Upper lobe of left lung (tissue), 4 donors: Measurements from ENCODE around the gene MBLAC2.

Source experiments
- EP300 ChIP-seq, 4 donors: sonication (generic); formaldehyde crosslinking; IDR thresholded peaks; one replicate each; pipeline ENCODE4 v1.5.1; 2017; ENCODE audit warnings: antibody characterized with exemption in 4 of 4, control low read depth in 2 of 4
- POLR2A ChIP-seq, 4 donors: fragments of 450-650 bp; IDR thresholded peaks; one replicate each; pipeline ENCODE4 v1.5.1; 2016 to 2017; ENCODE audit warnings: antibody characterized with exemption in 4 of 4, mild to moderate bottlenecking in 2 of 4
- TF ChIP-seq, protein P1 (sequence below), 6 experiments: fragments of 450-650 bp in 4 of 6; fragments of 200-600 bp in 2 of 6; sonication (generic) in 2 of 6; IDR thresholded peaks; one replicate each; pipeline ENCODE4 v1.5.1; 2016 to 2019; ENCODE audit warnings: antibody characterized with exemption in 6 of 6

DNA sequence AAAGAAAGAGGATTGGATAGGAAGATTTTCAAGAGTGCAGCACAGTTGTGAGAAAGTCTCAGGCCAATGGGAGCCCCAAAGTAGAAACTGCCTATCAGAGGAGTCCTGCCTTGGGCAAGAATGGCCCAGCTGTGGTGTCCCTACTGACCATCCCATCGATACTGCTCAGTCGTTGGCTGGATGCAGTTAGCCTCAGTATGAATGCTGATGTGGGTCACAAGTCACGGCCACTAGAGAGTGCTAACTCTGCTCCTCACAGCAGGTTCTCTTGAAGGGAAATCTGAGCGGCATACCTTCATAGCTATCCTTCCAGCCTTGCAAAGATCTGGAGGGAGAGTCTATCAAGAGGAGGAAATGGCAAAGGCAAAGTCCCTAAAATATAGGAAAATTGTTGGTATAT is 53.4 kb downstream of the MBLAC2 start:
- TF ChIP-seq EP300 (IDR thresholded peaks at IDR 0.05) (no peak), POLR2A (IDR thresholded peaks at IDR 0.05) (no peak)
- TF ChIP-seq, protein P1, sequence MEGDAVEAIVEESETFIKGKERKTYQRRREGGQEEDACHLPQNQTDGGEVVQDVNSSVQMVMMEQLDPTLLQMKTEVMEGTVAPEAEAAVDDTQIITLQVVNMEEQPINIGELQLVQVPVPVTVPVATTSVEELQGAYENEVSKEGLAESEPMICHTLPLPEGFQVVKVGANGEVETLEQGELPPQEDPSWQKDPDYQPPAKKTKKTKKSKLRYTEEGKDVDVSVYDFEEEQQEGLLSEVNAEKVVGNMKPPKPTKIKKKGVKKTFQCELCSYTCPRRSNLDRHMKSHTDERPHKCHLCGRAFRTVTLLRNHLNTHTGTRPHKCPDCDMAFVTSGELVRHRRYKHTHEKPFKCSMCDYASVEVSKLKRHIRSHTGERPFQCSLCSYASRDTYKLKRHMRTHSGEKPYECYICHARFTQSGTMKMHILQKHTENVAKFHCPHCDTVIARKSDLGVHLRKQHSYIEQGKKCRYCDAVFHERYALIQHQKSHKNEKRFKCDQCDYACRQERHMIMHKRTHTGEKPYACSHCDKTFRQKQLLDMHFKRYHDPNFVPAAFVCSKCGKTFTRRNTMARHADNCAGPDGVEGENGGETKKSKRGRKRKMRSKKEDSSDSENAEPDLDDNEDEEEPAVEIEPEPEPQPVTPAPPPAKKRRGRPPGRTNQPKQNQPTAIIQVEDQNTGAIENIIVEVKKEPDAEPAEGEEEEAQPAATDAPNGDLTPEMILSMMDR (IDR thresholded peaks at IDR 0.05): no peak
